NCI-H2196 treated with DMSO at 0.1 percent for 48 hours (cell line): ENCODE measurements around the gene MYO3B.

ENCODE experiments used
- DNase-seq: peaks from one replicate; lab custom pipeline; 2025; ENCODE audit not compliant: unreplicated experiment; lab: John Stamatoyannopoulos, UW

MYO3B gene, protein sequence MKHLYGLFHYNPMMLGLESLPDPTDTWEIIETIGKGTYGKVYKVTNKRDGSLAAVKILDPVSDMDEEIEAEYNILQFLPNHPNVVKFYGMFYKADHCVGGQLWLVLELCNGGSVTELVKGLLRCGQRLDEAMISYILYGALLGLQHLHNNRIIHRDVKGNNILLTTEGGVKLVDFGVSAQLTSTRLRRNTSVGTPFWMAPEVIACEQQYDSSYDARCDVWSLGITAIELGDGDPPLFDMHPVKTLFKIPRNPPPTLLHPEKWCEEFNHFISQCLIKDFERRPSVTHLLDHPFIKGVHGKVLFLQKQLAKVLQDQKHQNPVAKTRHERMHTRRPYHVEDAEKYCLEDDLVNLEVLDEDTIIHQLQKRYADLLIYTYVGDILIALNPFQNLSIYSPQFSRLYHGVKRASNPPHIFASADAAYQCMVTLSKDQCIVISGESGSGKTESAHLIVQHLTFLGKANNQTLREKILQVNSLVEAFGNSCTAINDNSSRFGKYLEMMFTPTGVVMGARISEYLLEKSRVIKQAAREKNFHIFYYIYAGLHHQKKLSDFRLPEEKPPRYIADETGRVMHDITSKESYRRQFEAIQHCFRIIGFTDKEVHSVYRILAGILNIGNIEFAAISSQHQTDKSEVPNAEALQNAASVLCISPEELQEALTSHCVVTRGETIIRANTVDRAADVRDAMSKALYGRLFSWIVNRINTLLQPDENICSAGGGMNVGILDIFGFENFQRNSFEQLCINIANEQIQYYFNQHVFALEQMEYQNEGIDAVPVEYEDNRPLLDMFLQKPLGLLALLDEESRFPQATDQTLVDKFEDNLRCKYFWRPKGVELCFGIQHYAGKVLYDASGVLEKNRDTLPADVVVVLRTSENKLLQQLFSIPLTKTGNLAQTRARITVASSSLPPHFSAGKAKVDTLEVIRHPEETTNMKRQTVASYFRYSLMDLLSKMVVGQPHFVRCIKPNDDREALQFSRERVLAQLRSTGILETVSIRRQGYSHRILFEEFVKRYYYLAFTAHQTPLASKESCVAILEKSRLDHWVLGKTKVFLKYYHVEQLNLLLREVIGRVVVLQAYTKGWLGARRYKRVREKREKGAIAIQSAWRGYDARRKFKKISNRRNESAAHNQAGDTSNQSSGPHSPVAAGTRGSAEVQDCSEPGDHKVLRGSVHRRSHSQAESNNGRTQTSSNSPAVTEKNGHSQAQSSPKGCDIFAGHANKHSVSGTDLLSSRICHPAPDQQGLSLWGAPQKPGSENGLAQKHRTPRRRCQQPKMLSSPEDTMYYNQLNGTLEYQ (N-terminal part only)

DNA sequence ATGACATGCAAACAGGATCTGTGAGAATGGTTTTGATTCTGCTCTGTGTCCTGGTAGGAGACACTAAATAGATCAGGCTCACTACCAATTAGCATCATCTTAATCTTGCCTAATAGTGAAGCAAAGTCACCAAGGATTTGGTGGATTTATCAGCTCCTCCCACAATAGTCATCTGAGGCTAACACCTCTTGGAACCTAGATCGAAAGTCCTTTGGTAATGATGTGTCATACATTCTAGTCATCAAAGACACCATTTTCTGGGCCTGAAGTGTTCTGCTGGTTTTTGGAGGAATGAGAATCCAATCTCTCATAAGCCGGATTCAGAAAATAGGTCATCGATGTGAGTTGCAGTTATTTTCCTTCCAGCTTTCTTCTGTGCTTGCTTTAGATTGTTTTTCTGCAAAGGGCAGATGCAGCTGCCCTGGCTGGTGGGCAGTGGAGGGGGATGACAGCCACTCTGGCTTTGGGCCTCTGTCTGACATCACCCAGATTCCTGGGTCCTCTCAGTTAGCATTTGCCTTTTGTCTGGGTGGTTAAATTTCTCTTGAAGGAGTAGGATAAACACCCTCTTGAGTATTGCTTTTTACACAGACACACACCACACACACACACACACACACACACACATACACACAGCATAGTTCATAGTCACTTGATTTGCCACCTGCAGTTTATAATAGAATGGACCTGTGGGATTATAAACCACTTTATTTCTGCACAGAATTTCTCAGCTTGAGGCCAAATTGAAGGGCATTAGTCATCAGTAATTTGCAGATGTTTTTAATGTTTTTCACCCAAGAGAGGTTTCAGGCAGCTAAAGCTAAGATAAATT is at the start of gene MYO3B:
Gene MYO3B (plus strand): TSS at position 198 of the 832 bp plus-strand sequence. CDS start 141 bp downstream, at position 339.
- DNase-seq: no peak

DNA sequence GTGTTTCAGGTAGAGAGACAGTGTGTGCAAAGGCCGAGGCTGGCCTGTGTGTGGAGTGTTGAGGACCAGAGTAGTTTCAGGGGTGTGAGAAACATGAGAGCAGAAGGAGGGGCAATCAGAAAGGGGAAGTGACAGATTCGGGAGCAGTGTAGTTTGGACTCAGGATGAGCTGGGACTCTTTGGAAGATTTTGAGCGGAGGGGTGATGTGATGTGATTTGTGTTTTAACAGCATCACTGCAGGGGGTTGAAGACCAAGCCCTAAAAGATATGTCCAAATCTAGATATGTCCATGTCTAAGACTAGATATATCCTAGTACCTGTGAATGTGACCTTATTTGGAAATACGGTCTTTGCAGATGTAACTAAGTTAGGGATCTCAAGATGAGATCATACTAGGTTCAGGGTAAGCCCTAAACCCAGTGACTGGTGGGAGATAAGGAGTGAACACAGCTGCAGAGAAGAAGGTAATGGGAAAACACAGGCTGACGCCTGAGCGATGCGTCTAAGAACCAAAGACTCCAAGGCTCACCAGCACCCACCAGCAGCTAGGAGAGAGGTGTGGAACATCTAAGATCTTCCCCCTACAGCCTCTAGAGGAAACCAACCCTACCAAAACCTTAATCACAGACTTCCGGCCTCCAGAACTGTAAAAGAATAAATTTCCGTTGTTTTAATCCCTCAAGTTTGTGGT is 38.5 kb upstream of the MYO3B start:
- DNase-seq: no peak

DNA sequence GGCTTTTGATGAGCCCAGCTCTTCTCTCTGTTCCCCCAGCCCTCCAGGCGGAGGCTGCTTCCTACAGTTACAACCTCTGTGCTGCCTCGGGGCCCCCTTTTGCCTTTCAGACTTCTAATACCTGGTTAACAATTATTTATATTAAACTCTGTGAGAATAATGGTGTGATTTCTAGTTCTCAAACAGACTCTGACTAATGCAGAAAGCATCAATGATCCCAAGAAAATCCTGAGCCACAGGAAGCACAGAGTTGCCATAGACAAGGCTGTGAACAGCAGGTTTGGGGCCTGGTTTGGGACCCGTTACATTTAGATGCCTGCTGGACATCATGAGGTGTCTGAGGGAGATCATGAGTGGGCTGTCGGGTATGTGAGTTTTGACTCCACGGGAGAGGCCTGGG is 37.4 kb upstream of the MYO3B start:
- no peak for DNase-seq

DNA sequence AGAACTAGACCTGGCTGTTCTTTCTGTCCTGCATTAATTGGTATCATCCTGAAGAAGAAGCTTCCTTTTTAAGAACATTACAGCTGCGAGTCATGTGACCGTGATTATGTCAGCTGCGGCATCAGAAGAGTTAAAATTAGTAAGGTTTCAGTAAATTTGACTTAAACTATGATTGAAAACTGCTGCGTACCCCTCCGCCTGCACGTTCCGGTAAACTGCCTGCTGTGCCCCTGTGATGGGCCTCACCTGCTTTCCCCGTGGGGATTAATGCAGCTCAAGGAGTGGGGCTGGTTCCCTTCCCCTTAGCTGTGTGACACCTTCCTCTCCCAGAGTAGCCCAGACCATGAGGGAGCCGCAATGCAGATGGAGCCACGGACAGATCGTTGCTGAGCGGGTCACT is 36.1 kb upstream of the MYO3B start:
- no peak for DNase-seq

DNA sequence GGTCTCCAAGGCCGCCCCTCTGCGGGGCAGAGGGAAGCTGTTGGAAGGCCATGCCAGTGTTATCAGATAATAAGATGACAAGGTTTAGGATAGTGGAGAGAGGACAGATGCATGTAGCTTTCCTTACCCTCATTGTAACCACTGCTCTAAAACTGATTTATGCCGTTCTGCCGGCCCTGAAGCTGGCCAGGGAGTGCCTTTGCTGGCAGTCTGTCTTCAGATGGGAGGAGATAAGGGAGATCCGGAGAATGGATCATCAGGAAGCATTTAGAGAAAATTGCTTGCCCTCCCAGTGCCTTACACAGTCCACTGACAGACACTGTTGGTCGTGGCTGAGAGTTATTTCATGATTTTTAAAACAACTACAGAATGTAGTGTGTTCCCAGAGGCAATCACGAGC is 35.4 kb upstream of the MYO3B start:
- DNase-seq: no peak

DNA sequence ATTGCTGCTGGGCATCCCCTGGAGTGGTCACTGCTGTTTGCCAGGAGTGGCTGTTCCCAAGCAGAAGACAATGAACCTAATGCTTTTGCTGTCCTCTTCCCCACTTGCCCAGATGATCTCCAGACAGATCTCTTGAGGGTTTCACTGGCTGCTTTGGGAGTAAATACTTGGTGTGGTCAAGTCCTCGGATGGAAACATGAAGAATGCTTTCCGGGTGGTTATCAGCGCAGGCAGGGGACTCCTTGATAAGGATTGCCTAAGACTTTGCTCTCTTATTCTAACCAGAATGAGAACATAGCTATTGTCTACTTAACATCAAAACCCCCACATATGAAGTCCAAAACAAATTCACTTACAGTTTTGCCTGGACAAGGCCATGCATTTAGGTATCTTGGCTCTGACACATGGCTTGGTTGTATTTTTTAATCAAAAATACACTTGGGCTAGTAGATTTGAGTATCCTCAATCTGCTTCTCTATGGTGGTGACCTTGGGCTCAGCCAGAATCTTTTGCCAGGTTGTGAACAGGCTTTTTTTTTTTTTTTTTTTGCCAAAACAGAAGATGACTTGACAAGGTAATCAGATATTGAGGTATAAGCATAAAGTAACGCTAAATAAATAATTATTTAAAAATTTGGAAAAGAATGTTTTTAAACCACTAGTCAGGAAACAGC is 34.8 kb upstream of the MYO3B start:
- no peak for DNase-seq

DNA sequence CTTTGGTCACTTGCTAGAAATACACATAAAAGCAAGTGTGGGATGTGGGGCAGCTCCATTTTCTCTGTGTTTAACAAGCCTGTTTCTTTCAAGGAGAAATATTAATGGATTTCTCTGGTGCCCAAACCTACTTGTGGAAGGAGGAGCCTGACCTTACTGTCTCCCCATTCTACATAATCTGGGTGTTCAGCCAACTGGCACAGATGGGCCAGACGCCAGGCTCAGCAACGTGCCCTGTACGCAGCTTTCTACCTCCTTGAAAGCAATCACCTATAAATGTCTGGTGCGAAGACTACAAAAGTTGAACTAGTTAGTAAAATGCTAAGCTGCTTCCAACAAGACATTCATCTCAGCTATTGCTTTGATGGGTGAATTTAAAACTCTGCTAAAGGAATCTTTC is 33.2 kb upstream of the MYO3B start:
- DNase-seq: no peak

DNA sequence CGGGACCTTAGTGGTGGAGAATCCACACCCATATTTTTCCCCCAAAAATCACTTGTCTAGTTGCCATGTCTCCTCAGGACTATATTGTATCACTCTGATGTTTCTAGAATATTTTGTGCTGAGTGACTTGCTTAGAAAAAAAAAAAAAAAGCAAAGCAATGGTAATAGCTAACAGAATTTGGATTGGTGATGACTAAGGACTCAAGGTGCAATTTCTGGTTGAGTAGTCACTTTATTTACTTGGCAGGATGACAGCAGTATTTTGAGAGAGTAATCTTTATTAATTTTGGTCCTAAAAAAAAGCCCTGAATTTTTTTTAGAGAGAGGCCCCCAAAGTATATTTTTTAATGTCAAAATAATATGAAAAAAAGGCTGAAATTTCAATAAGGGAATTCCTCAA is 32.8 kb upstream of the MYO3B start:
- no peak for DNase-seq

DNA sequence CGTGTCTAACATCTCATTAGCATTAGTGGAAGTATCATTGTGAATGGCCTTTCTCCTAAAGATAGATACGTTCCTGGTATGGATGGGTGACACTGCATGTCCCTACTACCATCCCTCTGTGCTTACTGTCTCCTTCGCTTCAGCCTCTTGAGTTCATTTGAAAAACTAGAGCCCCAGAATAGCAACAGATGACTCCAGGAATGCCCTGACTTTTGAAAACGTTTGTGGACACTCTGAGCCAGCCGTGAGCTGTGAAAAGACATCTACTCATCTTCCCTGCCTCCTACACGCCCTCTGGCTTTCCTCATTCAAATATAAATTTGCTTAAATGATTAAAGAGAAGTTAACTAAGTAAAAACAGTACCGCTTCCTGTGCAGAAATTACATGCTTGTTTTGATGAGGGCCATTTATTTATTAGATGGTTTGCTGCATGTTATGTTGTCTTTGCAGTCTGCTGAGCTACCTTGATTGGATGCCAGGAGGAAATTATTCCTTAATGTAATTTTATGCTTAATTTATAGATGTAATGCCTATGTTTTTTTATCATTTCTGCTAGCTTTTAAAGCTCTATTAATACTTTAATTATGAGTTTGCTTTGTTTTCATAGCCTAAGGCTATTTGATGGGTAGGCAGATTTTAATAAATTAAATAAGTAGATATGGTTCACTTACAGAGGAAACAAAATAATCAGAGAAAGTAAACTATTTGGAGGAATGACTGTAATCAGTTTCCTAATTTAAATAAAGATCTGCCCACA is 32.1 kb upstream of the MYO3B start:
- DNase-seq: no peak

DNA sequence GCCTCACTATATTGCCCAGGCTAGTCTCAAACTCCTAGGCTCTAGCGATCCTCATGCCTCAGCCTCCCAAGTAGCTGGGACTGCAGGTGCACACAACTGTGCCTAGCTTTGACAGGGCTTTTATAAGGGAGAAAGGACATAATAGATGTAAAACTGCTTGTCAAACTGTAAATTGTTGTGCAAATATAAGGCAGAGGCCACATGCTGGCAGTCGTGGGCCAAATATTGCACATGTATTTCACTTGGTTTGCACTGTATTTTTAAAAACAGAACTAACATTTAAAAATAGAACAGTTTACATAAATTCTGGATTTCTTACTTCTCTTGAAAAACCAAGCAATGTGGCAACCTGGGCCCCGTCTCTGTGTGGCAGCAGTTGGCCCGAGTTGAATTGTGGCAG is 31.2 kb upstream of the MYO3B start:
- no peak for DNase-seq

DNA sequence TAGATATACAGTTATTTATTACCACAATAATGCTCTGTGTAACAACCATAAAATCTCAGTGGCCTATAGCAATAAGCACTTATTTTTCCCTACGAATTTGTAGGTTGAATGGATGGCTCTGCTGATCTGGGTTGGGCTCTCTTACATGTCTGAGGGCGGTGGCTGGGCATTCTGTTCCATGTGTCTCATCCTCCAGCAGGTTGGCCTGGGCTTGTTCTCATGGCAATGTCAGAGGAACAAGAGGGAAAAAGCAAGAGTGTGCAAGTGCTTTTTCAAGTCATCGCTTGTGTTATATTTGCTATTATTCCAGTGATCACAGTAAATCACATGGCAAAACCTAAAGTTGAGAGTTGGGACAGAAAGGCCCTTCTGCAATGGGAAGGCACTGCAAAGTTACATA is 30.4 kb upstream of the MYO3B start:
- no peak for DNase-seq

DNA sequence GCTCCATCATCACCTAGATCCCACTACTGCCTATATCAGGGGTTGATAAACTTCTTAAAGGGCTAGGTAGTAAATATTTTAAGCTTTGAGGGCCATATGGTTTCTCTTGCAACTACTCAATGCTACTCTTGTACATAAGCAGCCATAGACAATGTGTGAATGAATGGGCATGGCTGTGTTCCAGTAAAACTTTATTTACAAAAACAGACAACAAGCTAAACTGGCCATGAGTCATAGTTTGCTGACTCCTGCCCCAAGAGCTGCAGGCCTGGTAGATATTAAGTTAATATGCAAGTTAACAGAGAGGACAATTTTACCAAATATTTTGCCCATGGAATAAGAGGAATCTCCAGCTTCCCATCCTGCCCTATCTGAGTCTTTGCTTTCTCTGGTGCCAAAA is 29.8 kb upstream of the MYO3B start:
- DNase-seq: no peak

DNA sequence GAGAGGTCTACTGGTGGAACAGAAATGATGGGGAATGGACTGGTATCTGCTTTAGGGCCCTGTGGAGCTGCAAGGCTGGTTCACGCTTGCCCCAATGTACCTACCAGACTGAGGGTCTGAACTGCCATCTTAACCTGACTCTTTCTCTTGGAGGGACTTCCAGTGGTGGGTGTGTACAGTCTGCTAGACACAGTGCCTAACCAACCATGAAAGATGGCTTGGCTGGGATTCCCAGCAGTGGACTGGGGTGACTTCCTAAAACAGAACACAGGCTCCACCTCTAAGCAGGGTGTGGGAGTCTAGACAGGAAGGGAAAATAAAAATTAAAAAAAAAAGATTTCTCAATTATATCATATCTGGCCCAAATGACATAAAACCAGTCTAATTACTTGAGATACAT is 25.5 kb upstream of the MYO3B start:
- no peak for DNase-seq

DNA sequence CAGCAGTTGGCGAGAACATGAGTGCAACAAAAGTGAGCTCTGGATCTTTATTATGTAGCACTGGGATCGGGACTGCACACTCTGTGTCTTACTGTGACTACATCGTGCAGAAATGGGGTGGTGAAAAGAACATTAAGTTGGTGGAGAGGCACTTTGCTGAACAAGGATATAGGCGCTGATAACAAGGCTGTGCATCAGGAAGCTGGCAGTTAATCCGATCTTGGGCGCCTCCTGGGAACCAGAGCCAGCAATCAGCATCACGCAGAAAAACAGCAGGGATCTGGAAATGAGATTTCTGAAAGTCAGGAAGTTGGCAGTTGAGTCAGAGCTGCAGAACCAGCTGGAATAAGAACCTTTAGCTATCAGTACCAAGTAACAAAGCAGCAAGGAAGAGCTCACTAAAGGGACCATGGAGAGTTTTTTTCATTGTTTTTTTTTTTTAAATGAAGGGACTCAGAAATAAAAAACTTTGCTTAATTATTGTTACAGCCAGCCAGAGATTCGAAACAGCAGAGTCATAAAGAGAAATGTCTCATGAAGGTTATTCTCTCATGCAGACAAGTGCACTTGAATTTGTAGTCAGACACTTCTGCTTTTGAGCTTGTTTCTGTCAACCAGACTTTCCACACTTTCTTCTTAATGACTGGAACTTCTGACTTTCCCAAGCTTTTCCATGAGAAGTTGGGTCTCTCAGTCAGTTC is 22.8 kb upstream of the MYO3B start:
- DNase-seq: no peak

DNA sequence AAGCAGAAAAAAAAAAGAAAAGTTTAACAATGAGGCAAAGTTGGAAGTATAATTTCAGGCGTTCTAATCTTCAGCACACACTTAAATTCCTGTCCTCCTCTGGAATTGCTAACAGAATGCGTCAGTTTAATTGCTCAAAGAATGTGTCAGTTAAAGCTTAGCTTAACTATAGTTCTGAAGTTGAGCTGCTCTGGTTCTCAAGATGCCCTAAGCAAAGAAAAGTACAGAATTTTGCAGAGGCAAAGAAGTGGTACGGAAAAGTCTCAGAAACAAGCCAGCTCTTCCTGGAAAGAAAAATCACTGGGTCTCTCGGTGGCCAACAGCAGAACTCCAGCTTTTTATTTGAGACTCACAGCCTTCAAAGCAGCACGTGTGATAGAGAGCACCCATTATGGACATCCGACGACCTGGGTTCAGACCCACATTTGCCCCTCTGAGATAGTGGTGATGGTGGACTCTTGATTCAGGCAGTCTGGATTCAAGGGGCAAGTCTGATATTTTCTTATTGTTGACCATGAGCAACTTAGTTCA is 22.2 kb upstream of the MYO3B start:
- DNase-seq: no peak

DNA sequence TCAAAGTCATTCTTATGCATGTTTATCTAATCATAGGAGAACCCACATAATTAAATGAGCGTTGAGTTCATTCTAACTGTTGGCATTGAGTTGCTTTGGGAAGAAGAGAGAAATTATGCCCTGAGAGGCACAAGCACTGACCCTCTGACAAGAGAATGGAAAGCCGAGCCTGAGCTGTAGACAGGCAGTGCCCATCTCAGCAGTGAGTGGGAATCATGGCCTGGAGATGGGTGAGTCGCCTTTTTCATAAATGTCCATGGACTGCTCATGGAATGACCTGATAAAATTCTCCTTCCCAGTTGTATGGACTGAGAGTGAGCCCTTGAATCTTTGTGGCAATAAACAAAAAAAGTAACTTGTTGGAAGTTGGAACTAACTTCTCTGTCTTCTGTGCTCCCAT is 21.4 kb upstream of the MYO3B start:
- no peak for DNase-seq

DNA sequence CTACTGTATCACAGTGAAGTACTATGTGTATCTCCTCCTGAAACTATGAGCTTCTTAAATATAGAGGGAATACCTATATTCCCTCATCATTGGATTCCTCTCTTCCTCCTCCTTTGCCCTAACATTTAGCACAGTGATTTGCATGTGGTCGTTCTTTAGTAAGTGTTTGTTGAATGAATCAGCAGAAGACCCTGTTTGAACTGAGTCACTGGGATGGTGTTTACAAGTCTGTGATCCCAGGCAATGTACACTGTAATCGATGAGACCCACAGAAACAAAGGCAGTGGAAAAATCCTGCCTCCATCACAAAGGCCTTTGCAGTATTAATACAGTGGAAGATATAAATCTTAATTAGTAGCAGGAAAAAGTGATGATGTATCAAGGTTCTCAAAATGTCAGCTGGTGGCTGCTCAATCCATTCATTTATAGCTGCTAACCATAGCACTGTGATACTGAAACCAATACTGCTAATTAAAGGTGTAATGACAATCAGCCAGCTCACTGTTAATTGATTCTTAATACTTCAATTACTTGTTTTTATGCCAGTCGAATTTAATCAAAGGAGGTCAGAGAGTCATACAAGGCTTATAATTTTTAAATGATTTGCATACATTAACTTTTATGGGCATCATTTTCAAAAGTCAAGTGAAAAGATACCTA is 20.8 kb upstream of the MYO3B start:
- DNase-seq: no peak
